HPDE6-E6E7 (cell line): ENCODE data around the gene POLR2J.
"Not testable (repeated sequence)": the region's sequence is repeated elsewhere in the genome, so short reads cannot be mapped to it uniquely, and the experiment has no call there.

Experiments used
- DNase-seq: peaks from one replicate; pipeline ENCODE4 v3.0.0; 2011; ENCODE audit warnings: missing footprints; ENCODE audit errors: extremely low spot score

The POLR2J gene

DNA sequence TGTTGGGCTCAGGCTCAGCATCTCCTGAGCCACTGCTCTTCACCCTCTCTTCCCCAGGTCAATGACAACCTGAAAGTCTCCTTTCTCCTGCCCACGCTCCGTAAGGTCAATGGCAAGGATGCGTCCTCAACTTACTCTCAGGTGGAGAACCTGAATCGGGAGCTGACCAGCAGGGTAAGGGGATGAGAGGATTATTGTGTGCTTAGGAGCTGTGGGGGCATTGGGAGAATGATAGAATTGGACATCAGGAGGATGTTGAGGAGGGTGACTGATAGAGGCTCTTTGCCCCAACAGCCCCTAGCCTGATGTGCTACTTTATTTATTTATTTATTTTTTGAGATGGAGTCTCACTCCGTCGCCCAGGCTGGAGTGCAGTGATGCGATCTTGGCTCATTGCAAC lies 12.6 kb downstream of the POLR2J start:
- no peak for DNase-seq

DNA sequence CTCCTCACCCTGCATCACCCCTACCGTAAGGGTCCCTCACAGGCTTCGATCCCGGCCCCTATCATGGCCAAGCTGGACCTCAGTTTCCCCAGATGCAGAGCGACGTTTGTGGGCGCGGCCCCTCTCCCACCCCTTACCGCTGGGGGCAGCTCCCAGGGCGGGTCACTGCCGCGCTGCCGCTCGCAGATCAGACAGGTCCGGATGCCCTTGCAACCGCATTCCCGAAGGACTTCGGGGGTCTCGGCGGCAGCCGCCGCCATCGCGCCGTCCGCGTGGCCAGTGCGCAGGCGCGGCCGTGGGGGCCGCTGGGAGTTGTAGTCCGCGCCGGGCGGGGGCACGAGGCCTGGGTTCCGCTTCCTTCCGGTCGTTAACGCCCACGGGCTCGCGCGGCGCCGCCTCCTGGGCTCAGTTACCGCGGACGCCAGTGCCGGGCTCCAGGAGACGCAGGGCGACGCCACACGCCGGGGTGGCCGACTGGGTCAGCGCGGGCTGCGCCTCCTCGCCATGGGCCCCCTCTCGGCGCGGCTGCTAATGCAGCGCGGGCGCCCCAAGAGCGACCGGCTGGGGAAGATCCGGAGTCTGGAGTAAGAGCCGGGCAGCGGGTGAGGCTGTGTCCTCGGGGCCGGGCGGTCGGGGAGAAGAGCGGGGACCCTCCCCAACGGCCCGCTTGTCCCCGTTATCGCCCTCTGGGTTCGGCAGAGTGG lies 14.0 kb downstream of the POLR2J start, which contains the start of the genes ALKBH4 and LRWD1:
TSS of gene ALKBH4 (minus strand) at position 287 of the 704 bp plus-strand sequence. CDS start at position 260, 27 bp downstream.
TSS of gene LRWD1 (plus strand) at position 408 of the 704 bp plus-strand sequence. CDS start at position 505, 97 bp downstream.
- peak; percentile 88 for DNase-seq

DNA sequence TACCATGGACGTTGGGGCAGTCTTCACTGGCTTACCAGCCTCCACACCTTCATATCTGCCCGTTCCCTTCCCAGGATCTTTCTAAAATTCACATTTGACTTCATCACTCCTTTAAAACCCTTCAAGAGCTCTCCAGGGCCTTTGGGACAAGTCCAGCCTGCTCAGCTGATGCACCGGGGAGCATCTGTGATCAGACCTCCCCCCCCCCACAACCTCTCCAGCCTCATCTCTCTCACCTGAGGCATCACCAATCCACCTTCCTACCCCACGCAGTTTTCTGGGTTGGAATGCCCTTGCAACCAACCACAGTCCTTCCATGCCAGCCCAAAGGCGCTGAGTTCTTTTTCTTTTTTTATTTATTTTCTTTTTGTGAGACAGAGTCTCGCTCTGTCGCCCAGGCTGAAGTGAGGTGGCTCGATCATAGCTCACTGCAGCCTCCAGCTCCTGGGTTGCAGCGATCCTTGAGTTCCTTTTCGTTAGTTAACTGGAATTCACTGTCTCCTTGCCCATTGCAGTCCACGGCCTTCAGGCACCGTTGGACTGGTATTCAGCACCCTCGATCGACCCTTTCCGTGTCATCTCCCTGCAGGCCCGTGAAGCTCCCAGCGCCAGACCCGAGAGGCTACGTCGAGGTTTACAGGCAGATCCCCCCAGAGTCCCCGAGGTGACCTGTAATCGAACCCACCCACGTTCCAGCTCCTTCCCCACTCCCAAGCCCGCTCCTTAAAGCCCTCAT lies 14.7 kb downstream of the POLR2J start:
- DNase-seq = no peak

DNA sequence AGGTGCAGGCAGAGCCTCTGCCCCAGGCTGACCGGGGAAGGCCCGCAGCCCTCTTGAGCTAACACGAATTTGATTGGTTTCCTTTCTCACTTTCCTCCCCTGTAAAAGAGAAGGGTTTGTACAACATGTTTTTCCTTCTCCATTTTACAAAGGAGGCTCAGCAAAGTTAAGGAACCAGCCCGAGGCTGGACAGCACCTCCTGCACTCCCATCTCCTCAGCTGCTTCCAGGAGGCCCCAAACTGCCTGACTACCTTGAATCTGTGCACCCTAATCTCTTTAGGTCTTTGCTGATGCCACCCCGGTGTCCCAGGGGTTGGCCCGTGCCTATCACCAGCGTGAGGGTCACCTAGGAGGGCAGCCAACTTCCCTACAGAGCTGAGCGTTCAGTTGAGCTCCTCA lies 18.3 kb downstream of the POLR2J start:
- DNase-seq = no peak

DNA sequence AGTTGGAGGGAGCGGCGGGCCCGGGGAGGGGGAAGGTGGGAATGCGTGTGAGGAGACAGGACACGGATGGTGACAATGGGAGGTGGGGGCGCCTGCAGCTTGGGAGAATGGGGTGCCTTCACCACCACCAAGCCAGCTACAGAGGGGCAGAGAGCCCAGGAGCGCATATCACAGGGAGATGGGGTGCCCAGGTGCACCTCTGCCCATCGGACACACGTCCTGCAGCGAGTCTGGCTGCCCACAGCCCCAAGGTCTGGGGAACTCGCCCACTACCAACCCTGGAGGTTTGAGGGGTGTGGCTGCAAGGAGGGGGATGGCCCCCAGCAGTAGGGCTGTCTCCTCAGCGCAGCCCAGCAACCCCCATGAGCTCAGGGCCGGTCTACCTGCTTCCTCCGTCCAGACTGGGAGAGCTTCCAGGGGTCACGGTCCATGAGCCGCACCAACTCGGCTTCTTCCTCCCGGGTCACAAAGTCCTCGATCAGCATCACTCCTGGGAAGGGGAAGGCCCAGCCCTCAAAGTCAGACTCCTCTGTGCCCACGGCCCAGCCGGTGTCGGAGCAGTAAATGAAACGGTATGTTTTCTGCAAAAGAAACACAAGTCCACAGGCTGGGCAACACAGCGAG lies 19.4 kb downstream of the POLR2J start:
- no peak for DNase-seq

DNA sequence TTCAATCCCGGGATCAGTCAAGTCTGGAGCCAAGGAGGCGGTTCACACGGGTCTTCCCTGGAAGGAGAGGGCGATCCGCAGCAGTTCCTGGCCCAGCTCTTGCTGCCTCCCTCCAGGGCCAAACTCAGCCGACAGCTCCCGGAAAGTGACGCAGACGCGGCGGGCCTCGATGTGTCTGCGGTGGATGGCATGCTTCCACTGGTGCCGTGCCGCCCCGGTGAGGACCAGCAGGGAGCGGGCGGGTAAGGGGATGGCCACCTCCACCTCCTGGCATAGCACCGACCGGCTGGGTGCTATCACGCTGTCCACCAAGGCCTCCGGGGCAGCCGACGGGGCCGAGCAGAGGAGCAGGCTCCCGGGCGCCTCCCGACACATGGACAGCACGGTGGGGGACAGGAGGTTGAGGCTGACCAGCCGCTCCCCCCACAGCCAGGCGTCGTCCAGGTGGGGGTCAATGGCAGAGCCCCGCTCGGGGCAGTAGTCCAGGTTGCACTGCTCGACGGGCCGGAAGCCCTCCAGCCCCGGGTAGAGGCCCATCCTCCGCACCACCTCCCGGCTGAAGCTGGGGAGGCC lies 21.3 kb downstream of the POLR2J start:
- DNase-seq = no peak

DNA sequence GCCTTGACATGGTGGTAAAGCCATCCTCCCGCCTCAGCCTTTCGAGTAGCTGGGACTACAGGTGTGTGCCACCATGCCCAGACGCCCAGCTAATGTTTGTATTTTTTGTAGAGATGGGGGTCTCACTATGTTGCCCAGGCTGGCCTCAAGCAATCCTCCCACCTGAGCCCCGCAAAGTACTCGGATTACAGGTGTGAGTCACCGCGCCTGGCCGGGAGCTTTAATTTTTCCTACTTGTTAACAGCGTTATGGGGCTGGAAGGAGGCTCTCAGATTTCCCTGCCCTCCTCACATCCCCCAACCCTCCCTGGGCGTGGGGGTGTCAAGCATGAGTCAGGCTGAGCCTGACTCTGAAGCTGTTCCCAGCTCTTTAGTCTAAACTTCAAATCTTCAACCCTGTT lies 22.4 kb downstream of the POLR2J start:
- no peak for DNase-seq

DNA sequence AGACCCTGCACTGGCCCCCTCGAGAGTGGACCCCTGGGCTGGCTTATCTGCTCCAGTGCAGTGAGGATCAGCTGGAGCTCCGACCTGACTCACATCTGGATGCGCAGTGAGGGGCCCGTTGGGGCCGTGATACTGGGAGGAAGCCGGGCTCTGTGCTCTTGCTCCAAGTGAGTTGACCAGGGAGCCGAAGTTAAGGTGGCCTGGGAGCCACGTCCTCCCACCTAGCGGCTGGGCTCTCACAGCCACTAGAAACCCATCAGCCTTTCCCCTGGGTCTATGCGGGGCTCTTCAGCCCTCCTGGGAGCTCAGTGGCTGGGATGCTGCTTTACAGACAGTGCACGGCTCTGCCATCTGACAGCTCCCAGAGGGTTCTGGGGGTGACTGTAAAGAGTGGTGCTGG lies 23.1 kb downstream of the POLR2J start:
- no peak for DNase-seq

DNA sequence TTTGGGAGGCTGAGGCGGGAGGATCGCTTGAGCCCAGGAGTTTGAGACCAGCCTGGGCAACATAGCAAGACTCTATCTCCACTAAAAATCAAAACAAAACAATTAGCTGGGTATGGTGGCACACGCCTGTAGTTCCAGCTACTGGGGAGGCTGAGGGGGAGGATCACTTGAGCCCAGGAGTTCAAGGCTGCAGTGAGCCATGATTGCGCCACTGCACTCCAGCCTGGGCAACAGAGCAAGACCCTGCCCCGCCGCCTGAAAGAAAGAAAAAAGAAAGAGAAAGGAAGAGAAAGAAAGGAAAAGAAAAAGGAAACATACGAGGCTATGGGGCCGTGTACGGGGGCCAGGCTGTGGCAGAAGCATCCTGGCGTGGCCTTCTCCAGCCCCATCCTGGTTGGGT lies 23.8 kb downstream of the POLR2J start:
- not testable (repeated sequence) for DNase-seq

DNA sequence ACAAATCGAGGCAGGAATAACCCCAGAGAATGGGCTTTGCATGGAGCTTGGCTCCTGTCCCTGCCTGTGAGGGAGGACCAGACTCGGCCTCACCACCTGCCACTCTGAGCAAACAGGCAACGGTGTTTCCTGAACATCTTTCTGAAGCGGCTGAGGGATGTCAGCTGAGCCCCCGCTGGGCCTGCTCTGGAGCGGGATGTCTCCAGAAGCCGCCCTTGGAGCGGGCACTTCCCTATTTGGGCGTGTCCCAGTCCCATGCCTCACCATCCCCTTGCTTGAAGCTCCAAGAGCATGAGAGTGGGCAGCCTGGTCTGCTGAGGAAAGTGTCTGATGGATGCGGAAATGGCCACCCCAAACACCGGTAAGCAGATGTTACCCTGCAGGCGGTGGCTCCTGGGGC lies 24.3 kb downstream of the POLR2J start:
- DNase-seq = no peak

DNA sequence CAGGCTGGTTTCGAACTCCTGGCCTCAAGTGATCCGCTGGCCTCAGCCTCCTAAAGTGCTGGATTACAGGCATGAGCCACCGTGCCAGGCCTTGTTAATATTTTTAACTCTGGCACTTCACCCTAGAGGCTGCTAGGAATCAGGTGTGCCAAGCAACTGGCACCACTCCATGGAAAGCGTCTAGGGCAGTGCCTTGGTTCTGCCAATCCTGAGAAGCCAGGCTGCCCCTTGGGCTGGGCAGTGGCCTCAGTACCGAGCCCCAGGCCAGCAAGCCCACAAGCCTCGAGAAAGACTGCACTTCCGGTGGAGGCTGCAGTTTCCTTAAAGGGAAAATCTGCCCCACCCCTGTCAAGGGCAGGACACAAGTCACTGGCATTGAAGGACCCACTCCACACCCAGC lies 25.4 kb downstream of the POLR2J start:
- no peak for DNase-seq

DNA sequence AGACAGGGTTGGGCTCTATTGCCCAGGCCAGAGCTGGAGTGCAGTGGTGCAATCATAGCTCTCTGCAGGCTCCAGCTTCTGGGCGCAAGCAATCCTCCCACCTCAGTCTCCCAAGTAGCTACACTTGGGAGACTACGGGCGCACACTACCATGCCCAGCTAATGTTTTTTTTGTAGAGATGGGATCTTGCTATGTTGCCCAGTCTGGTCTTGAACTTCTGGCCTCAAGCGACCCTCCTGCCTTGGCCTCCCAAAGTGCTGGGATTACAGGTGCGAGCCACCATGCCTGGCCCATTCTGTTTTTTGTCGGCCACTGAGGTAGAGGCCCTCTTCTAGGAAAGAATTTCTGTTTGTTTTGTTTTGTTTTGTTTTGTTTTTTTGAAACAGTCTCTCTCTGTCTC lies 26.3 kb downstream of the POLR2J start:
- DNase-seq = no peak

DNA sequence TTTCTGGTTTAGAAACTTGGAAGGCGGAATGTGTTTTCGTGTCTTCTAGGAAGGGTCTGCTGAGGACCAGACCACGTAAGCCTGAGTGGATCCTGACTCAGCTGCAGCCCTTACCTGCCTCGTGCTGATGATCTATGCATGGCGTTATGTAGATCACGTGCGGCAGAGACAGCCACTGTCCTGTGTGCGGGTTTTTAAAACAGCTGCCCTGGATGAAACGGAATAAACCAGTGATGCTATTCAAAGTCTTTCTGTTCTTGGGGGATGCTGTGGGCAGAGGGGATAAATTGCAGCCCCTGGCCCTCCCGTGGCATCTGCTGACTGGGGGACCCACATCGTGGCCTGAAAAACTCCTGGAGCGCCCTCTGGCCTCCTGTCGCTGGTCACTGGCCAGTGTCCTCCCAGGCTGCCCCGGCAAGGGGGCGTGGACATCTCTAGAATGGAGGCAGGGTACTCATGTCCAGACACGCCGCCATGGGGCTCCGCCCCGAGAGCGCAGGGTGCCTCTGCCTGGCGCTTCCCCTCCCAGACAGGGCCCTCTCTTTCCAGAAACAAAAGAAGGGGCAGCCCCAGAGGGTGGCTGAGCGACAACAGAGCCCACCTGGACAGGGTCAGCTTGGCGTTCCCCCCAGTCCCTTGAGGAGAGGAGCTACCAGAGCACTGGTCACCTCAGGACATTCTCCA lies 27.2 kb downstream of the POLR2J start:
- DNase-seq = peak; percentile 87

DNA sequence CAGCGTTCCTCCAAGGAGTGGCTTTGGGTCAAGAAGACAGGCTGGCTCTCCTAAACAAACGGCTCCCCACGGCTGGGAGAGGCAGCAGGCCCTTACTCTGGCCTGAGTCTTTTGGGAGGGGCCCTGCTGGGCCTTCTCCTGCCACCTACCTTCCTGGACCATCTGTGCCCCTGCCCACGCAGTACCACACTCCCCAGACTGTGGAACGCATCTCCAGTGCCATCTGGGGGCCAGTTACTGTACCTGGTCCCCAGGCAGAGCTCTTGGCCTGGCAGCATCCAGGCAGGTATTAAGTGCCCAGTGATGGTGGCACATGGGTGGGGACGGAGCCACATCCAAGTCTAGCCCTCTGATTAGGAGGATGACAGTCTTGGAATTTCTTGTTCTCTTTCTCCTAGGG lies 28.5 kb downstream of the POLR2J start:
- DNase-seq = no peak

DNA sequence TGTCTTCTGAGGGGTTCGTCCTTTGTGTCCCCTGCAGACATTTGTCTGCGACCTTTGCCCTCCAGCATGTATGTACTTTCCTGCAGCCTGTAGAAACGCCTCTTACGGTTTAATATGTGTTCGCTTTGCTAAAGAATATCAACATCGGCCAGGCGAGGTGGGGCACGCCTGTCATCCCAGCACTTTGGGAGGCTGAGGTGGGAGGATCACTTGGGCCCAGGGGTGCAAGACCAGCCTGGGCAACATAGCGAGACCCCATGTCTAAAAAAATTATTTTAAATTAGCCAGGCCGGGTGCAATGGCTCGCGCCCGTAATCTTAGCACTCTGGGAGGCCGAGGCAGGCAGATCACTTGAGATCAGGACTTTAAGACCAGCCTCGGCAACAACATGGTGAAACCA lies 29.6 kb downstream of the POLR2J start:
- no peak for DNase-seq

DNA sequence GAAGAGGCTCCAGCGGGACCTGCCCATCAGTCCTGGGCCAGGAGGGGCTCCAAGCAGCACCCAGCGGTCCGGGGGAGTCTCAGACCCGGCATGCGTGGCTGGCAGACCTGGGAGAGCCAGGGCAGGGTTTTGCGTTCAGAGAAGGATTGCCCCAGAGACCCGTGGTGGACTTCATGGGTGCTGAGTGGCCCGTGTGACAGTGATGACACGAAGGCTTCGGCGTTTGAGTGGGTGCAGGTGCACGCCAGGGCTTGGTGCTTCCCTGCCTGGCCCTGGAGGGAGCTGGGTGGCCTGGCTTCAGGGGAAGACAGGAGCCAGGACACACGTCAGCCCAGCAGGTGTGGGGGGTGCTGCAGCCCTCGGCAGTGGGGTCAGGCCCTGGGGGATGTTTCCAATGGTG lies 31.4 kb downstream of the POLR2J start:
- no peak for DNase-seq

DNA sequence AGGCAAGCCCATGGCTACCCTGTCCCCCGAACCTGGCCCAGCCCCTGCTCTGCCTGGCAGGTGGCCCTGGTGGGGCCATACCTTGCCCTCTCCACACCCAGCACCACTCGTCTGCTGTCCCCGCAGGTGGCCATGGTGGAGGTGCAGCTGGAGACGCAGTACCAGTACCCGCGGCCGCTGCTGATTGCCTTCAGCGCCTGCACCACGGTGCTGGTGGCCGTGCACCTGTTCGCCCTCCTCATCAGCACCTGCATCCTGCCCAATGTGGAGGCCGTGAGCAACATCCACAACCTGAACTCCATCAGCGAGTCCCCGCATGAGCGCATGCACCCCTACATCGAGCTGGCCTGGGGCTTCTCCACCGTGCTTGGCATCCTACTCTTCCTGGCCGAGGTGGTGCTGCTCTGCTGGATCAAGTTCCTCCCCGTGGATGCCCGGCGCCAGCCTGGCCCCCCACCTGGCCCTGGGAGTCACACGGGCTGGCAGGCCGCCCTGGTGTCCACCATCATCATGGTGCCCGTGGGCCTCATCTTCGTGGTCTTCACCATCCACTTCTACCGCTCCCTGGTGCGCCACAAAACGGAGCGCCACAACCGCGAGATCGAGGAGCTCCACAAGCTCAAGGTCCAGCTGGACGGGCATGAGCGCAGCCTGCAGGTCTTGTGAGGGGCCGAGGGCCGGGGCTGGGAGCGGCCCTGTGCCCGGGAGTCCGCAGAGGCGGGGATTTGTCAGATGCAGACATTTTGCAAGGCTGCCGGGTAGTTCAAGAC lies 32.1 kb downstream of the POLR2J start:
- DNase-seq = no peak

DNA sequence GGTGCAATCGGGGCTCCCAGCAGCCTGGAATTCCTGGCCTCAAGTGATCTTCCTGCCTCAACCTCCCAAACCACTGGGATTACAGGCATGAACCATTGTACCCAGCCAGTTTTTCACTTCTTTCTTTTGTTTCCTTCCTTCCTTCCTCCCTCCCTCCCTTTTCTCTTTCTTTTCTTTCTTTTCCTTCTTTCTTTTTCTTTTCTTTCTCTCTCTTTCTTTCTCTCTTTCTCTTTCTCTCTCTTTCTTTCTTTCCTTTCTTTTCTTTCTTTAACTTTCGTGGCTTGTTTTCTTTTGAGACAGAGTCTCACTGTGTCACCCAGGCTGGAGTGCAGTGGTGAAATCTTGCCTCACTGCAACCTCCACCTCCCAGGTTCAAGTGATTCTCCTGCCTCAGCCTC lies 33.0 kb downstream of the POLR2J start:
- no peak for DNase-seq

DNA sequence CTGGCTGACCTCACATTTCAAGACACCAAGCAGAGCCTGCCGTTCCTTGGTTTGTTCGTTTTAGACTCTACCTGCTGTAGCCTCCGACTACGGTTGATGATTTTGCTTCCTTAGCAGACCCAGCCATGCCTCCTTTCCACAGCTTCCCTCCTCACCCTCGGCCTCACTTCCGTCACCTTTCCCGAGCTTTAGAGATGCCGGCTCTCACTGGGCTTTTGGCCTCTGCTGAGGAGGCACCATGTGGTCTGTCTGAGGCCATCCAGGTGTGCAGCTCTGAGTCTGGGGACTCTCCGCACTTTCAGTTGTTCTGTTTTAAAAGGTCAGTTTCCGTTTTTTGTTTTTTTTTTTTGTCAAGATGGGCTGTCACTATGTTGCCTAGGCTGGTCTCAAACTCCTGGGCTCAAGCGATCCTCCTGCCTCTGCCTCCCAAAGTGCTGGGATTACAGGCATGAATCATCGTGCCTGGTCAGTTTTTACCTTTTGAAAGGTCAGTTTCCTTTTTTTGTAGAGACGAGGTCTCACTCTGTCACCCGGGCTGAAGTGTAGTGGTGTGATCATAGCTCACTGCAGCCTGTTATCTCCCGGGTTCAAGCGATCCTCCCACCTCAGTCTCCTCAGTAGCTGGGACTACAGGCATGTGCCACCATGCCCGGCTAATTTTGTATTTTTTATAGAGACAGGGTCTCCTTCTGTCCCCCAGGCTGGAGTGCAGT lies 33.6 kb downstream of the POLR2J start:
- no peak for DNase-seq
